HG03097 (cell line): ENCODE results near the gene RAB22A.
"Not testable (repeated sequence)": the region's sequence is repeated elsewhere in the genome, so short reads cannot be mapped to it uniquely, and the experiment has no call there.

Experiments used
- ATAC-seq: cut with Tn5 transposase; IDR thresholded peaks from one replicate; pipeline ENCODE4 v1.9.1; 2021; ENCODE audit not compliant: unreplicated experiment, low FRiP score

Gene RAB22A

DNA sequence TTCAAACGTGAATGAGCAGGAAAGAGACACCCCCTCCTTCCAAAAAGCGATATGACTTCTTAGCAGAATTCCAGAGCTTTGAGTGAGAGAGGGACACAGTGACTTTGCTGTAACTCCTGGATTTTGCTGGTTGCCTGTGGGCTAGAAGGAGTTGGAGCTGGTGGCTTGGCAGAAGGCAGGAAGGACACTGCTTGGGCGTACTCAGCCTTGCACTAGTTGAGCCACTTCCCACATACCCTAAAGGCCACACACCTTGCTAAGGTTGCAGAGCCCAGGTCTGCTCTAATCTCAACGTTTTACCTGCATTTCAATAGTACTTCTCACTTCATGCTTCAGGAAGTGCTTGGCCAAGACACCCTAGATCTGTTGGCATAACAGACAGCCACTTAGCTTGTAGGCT, 30.6 kb downstream of the RAB22A start:
- no peak for ATAC-seq

DNA sequence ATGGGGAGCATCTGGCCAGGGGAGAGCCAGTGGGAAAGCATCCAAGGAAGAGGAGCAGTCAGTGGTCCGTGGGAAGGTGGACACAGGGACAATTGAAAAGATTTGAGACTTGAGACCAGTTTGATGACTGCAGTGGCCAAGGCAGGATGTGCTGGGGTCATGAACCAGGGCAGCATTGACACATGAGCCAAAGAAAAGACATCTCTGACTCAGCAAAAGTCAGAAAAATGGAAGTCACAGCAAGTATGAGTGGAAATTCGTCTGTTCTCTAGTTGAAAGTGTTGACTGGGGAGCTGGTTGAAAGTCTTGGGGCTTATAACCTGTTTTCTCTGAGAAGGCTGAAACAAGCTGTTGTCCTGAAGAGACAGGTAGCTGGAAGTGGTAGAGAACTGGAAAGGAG, 31.3 kb downstream of the RAB22A start:
- ATAC-seq: no peak

DNA sequence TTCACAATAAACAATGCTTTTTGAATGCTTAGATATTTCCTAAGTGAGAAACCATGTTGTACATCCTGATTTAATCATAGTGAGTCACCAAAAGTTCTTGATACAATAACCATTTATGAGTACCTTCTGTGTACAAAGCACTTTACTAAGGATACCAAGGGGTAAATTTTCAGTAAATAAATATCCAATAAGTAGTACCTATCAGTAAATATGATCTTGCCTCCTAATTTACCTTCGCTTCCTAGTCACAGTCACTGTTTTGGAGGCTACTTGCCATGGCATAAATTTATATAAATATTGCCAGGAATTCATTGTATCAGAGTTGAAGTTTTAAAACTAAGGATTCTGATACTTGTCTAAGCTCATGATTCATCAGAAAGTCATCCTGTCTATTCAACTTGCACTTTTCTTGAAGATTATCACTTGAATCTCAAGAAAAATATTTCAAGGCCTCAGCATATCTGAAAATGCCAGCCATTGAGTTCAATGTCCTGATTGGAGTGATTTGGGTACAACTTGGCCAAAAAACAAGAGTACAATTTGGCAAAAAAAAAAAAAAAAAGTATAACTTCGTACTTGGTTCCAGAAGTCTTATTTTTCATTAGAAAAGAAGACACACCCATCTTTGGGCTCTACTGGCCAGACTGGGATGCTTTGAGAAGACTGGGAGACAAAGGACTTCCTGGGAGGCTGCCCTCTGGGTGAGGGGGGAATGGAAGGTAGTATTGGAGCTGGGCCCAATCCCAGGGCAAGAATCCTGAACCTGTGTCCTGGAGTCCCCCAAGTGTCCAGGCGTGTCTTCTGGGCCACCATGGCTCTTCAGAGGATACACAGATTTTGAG, 32.8 kb downstream of the RAB22A start:
- ATAC-seq: no peak

DNA sequence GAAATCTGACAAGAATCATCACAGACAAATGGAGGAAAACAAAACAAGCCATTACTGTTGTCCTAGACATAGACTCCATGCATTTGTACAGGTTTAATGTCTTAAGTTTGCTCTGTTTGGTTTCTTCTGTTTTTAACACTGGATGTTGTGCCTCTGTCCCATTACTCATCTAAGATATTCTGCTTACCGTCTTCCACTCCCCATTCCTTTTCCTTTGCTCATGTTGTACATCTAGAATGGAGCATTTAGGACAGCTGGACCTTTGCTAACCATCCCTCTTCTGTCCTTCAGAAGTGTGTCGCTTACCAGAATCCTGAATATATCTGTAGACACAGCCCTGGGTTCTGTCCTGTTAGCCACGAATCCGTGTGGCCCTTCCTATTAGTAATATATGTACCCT, 35.2 kb downstream of the RAB22A start:
- no peak for ATAC-seq

DNA sequence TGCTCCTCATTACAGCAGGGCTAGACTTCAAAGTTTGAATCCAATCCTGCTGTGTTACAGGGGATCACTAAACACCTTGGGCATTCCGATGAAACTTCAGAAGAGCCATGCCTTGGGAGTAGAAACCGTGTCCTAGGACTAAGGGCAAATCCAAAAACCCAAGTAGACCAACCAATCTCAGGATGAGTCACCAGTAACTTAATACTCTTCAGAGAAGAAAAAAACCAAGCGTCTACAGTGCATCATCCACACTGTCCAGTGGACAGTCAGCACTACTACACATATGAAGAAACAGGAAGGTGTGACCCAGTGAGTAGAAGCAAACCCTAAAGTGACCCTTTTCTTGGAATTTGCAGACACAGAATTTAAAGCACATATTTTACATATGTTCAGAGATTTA, 40.1 kb downstream of the RAB22A start:
- no peak for ATAC-seq

DNA sequence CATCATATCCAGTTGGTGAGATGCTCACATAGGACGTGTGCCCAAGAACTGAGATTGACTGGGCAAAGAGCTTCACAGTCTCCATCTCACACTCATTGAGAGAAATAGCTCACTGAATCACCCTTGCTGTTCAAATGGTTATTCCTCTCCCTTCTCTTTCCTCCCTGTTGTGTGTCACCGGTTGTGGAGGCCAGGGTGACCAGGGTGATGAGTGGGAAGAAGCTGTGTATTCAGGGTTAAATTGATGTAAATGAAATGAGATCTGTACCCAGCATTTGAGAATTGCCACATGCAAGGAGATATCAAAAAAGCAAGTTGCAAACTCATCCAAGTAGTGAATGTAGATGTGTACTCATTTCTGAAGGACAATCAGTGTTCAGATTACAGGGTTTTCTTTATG, 43.0 kb downstream of the RAB22A start:
- ATAC-seq: no peak

DNA sequence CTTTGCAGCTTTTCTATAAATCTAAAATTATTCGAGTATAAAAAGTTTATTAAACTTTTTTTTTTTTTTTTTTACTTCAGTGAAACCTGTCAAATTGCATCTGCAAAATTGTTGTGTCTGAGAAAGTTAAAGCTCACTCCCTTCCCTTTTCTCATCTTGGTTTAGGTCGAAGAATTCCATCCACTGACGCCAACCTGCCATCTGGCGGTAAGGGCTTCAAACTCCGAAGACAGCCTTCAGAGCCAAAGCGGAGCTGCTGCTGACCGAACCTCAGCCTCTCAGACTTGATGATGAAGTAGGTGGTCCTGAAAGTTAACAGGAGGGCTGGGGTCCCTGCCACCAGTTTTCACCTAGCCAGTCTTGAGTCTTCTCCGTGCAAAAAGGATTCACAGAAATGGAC, 49.9 kb downstream of the RAB22A start:
- no peak for ATAC-seq

DNA sequence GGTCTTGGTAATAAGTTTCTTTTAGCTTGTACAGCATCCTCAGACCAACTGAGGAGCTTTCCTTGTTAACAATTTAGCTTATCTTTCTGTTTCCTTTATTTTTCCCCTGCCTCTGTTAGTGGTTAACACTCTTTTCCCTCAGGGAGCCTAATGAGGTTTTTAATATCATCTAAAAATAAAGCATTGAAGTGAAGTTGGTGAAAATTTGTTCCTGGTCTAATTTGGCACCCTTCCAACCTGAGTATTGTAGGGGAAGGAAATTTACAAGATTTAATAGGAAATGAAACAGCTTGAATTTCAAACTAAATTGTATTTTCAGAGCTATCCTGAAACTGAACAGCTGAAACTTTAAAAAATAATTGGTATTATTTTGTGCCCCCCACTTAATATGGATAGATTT, 51.4 kb downstream of the RAB22A start:
- no peak for ATAC-seq

DNA sequence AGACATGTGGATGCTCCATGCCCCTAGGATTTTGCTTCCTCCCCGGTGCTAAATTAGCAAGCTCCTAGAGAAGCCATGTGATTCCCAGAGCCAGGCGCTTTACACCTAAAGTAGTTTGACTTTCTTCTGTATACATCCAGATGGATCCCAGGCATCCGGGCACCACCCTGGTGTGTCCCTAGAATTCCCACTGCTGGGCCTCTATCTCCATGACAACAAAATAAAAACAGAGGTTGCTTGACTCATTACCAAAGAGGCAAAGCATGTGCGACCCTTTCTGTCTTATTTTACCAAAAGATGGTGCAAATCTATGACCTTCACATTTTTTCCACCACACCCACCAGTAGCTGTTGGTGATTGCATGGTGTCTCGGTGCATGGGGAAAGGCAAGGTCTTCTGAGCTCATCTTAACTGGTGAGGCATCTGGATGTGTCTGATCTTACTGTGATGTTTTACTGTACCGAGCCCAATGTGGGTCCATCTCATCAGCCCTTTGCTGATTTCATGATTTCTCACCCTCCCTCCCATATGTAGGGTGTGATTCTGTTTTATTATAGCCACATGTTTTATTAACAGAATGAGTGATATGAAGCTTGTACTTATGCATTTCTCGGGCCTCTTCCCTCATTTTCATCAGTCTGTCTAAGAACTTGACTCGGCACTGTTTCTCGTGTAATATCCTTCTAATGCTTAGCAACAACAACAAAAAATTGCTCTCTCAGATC, 52.1 kb downstream of the RAB22A start:
- no peak for ATAC-seq

DNA sequence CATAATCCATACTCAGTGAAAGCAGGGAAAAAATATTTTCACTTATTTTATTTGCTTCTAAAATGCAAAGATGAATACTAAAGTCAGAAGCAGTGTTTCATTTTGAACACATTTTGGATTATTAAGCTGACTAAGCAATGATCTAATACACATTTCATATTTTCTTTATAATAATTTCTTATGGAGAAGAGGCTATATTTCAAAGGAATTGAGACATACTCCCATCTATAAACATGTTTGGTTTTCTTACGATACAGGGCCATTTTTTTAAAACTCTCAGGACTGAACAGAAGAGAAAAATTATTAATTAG, 52.6 kb downstream of the RAB22A start:
- no peak for ATAC-seq

DNA sequence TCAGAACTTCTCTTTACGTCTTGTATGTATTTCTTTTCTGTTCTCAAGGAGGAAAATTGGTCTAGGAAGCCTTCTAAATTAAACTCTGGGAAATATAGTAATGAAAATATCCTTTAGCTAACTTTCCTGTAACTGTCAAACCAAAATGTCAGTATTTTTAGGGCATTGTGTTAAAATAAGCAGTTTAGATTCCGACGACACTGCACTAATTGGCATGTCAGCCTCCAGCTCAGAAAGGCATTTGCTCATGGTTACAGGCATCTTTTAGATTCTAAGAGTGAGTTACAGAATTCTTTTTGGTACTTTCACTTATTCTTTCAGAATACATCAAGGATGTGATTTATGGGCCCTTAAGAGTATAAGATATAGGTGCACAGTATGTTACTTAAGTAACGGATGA, 53.5 kb downstream of the RAB22A start:
- ATAC-seq: no peak

DNA sequence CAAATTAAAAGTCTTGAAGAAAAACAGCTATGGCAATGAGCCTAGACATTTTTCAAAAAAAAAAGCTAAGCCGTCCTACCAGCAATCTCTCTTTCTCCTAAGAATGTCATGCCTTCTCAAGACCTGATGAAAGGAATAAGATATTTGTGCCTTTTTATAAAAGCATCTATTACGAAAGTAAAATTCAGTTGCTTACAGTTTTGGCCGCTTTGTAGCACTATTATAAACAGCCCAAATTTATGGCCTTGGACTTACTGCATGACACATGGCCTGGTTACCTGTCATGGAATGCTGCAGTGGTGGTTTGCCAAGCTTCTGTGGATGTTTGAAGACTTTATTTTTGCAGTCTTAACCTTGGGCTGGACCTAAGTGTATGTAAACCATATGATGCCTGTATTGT, 57.4 kb downstream of the RAB22A start:
- no peak for ATAC-seq

DNA sequence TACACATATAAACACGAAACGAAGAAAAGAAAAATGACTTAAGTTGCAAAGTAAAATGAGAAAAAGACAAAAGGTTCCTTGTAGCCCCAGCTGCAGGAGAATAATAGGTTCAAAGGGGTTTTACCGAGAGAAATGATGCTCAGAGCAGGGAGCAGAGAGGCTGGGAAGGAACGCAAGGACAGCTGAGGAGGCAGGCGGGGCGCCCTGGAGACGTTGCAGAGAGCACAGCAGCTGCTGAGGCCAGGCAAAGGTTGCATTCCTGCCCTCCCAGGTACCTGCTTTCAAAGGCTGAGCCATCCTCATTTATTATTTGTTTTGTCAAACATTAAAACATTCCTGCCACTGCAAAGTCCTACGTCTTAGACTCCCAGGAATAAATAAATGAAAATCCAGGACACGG, 63.3 kb downstream of the RAB22A start:
- ATAC-seq: no peak

DNA sequence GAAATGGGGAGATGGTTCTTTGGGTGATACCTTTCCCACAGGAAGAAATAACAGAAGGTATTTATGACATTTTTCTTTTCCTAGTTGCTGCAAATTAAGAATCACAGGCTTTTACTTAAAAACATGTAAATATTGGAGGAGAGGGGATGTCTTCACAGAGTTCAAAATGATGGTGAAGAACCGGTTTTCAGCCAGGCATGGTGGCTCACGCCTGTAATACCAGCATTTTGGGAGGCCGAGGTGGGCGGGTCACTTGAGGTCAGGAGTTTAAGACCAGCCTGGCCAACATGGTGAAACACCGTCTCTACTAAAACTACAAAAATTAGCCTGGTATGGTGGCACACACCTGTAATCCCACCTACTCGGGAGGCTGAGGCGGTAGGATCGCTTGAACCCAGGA, 63.8 kb downstream of the RAB22A start:
- ATAC-seq: not testable (repeated sequence)

DNA sequence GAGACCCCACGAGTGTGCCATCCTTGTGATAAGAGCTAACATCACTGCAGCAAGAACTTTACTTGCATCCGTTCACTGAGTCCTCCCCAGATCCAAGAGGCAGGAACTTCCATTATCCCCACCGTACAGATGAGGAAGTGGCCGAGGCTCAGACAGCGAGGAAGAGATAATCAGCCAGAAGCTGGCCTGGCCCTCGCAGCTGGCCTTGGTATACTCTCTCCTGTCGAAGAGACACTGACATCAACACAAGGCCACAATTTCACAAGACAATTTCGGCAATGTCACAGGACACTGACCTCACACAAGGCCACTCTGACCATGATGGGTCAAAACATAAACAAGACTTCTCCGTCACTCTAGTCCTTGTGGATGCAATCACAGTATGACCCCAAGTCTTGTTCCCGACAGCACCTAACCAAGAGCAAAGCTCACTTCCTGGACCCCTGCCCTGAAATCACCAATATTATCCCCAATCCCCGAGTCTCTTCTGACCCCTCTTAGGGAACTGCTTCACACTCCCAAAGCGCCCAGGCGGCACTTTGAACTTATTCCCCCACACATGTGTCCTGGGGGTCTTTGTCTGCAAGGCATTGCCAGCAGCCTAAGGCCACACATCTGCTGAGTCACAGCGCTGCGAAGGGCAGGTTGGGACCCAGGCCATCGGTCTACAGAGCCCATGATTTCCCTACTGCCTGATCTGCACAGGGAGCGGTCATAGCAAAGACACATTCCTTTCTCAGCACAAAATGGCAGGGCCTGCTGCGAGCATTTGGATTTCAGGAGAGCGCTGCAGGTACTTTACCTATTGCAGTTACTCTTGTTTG, 64.7 kb downstream of the RAB22A start:
- no peak for ATAC-seq

DNA sequence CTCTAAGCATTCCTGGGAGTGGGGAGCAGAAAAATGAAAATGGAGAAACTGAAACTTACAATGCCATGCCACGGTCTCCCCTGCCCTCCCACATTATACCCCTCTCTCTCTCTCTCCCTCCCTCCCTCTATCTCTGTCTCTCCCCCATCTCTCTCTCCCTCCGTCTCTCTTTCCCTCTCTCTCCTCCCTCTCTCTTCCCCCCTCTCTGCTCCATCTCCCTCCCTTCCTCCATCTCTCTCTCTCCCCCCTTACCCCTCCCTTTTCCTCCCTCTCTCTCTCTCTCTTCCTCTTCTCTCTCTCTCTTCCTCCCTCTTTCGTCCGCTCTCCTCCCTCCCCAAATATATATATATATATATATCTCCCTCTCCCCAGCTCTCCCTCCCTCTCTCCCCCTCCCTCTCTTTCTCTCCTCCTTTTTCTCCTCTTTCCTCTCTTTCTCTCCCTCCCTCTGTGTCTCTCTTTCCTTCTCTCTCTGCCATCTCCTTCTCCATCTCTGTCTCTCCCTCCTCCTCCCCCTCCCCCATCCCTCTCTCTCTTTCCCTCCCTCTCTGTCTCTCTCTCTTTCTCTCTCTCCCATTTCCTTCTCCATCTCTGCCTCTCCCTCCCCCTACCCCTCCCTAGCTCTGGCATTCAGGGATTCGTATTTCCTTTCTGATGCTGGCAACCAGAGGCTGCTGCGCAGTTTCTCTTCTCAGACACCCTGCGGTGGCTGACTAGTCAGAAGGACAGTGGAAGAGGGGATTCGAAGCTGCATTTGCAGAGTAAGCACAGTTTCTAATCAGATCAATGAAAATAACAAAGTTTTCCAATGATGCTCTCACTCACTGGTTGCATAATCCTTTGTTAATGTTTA, 65.6 kb downstream of the RAB22A start:
- no peak for ATAC-seq

DNA sequence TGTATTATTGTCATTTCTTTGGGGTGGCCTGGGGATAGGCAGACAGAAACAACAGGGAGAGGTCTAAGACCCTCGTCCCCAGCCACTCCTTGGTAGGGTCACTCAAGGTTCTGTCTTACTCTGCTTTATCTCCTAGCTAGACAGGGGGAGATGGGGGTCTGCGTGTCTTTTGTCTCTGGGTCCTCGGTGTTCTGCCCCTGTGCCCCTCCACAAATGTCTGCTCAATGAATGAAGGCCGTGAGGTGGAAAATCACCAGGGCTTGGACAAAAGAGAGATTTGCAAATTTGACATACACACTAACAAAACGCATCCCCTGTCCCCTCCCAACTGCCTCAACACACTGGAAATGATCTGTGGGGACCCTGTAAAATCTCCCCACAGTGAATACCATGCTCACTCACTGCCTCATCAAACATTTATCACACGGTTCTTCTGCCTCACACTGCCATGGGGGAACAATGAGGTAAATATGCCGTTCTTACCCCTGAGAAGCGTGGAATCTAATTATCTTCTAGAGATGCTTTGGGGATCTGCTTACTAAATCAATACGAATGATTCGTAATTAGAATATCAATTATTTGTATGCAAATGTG, 66.3 kb downstream of the RAB22A start:
- no peak for ATAC-seq

DNA sequence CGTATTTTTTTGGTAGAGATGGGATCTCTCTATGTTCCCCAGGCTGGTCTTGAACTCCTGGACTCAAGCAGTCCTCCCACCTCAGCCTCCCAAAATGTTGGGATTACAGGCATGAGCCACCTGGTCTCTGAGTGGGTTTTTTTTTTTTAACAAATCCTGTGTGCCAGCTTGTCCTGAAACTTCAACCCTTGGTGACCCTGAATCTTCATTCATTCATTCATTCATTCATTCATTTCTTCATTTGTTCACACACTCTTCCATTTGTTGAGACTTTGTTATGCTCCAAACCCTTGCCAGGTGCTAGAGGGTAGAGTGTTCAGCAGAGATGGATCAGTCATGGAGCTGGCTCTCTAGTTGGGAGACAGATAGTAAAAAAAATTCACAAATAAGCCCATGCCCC, 67.5 kb downstream of the RAB22A start:
- ATAC-seq: no peak

DNA sequence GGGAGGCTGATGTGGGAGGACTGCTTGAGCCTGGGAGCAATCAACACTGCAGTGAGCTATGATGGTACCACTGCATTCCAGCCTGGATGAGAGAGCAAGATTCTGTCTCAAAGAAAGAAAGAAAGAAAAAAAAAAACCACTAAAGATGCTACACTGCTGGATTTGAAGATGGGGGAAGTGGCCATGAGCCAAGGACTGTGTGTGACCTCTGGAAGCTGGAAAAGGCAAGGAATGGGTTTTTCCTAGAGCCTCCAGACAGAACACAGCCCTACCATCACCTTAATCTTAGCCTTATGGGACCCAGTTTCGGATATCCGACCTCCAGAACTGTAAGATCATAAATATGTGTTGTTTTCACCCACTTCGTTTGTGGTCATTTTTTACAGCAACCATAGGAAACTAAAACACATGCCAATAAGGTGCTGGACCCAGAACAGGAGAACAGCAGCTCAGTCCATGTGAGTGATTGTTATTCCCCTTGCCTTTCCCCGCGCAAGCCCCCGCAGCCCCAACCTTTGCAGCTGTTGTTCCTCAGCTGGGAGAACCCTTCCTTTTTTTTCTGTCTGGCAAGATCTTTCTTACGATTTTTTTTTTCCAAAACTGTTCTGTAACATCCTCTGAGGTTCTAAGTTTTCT, 68.4 kb downstream of the RAB22A start:
- ATAC-seq: no peak

DNA sequence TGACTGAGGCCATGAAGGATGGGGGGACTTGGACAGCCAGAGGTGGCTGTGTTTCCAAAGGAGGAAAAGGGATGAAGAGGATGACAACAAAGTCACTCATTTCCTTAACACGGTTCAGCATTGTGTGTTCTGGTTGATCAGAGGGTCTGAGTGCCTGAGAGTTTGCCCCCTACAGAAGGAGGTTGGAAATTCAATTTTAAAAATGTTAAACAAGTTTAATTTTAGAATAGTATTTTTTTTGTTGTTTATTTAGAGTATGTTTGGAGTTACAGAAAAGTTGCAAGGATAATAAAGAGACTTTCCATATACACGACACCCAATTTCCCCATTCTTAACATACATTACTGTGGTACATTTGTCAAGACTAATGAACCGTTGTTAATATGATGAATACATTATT, 69.2 kb downstream of the RAB22A start:
- ATAC-seq: no peak
